DMS53 treated with DMSO at 0.1 percent for 48 hours (cell line): ENCODE data around the gene FAM181A.

Source experiments
- DNase-seq: peaks from one replicate; lab custom pipeline; 2025; ENCODE audit not compliant: unreplicated experiment; lab: John Stamatoyannopoulos, UW

Gene FAM181A

DNA sequence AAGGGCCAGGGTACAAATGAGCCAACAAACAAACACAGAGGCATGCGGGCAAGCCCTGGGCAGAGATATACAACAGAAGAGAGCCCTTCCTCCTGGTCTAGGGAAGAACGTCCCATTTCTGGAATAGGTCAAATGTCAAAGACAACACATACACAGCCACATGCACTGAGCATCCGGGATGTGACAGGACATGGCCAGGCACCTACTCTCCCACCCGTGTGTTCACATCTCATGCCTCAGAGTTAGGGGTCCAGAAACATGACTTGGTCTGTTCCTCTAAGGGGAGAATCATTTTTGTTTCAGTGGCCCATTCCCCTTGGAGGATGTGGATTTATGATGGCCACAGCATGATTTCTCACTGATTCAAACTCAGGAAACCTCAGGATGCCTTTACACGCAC lies 50.0 kb downstream of the FAM181A start:
- no peak for DNase-seq

DNA sequence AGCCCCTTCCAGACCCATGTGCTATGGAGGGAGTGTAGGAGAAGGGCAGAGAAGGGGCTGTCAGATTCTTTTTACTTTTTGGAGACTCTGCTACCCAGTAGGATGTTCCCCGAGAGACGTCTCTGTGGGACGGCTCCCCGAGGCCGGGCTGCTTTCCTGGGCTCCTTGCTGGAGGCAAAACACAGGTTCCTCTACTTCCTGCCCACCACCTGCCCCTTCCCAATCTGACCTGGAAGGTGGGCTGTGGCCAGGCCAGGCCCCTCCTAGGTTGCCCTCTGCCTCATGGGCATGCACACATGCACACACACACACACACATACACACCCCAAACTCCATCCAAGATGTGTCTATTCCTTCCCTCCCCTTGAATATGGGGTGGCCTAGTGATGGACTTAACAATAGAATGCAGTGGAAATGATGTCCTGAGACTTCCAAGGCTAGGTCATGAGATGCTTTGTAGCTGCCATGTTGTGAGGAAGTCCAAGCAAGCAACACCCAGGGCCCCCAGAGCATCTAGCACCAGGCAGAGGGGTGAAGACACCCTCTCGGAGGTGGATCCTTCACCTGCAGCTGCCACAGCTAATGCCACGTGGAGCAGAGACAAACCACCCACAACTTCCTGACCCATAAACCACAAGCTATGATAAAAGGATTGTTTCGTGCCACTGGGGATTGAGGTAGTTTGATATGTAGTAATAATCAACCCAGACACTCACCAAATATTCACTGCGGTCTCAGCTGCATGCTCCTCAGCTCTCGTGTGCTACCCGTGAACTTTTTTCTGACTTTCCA lies 50.8 kb downstream of the FAM181A start:
- no peak for DNase-seq

DNA sequence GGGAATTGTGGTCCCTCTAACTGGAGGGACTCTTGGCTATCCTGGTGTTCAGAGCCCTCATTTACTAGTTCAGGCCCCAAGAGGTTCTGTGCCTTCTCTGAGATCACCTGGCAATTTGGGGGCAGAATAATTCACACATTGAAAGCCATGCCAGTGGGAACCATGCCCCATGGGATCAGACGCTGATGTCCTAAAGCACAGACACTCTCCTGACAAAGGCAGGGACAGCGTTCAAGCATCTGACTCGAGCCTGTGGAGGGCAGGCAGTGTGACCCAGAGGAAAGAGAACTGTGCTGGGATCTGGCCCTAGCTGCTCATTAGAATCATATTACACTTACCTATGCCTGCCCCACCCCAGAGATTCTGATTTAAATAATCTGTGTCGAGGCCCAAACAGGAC lies 51.6 kb downstream of the FAM181A start:
- no peak for DNase-seq
